ACHN (cell line): ENCODE results near the gene PSMC2.

Experiments
- DNase-seq: peaks from one replicate; pipeline ENCODE4 v3.0.0-alpha.2; 2015
- in situ Hi-C: cut with HindIII; loops from 2 replicates; pipeline ENCODE4 v1.10.0; 2017; ENCODE audit warnings: low sequenced_read_pairs, low pct_ligation_motif_present, low pct_unique_long_range_greater_than_20kb

Gene PSMC2

DNA sequence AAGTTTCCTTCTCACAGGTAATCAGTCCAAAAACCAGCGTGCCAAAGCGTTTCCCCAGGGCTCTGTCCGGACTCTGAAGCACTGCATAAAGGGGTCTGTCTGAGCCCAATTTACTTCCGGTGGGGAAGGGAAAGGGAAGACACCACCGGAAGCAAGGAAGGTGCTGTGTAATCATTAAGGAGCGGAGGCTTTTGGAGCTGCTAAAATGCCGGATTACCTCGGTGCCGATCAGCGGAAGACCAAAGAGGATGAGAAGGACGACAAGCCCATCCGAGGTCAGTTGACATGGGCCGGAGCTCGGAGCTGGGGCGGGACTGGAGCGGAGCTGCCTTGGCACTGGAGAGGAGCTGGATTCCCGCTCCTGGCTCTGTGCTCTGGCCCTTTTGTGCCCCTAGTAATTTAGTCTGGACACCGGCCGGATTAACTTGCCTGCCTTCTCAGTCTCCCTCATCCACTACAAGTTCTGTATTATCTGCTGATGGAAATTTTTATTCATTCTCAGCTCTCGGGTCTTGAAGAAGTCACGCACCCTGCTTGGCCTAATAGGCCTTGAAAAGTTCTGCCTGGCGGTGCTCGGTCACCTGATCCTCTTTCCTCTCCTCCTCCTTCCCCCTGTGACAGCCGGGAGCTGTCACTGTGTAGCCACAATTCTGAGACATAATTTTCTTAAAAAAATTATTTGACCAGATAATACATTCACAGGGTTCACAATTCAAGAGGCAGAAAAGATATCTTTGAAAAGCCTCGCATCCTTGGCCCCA, at the start of gene PSMC2:
Gene PSMC2, plus strand, starts transcription at position 137 of the 761 bp plus-strand sequence. Its CDS starts 69 bp downstream, at position 206.
- in situ Hi-C loops, result no loop called here

GRCh38 chr7:103297837-103298179, 49.6 kb upstream of the PSMC2 start:
- DNase-seq, result no peak
- in situ Hi-C loops, result no loop called here

More for the DNA sequence above, at the start of gene PSMC2:
- peak; percentile 96 for DNase-seq

DNA sequence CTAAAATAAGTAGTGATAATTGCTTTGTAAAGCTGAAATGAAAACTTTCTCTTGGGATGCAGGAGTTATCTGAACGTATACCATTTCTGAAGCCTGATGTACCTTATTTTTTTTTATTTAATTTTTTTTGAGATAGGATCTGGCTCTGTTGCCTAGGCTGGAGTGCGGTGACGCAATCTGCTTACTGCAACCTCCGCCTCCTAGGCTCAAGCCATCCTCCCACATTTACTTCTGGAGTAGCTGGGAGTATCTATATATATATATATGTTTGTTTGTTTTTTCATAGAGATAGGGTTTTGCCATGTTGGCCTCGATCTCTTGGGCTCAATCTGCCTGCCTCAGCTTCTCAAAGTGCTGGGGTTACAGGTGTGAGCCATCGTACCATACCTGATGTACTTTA, 47.8 kb upstream of the PSMC2 start:
- in situ Hi-C loops, result no loop called here
- DNase-seq, result no peak

- DNase-seq, result no peak
- in situ Hi-C loops, result no loop called here
Measured at GRCh38 chr7:103301441-103301840, 46.0 kb upstream of the PSMC2 start.

DNA sequence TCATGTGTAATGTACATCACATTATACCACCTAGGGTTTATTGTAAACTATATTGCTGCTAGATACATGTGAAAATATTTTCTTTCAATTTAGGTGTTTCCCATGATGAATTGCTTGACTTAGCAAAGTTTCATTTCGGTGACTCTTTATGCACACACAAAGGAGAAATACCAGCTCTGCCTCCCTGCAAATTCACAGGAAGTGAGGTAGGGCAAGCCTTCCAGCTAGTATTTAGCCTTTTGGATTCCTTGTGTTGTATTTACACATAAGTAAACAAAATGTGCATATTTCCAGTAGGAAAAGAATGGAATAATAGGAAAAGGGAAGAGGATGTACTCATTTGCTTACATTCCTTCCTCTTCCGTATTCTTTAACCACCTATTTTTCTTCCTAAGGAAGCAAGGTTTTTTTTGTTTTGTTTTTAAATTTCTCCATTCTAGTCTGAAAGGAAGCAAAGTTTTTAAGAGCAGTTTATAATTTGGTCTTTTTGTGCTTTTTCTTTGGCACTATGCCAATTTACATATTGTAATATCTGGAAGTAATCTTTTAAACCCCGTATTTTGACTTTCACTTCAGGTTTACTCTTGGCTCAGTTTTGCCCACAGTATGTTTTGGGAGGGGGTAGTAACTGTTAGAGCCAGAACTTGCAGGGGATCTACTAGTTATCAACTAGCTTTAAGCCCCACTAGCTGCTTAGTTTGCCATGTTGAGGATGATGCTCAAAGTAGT, 39.8 kb upstream of the PSMC2 start:
- no peak for DNase-seq
- in situ Hi-C loops, result no loop called here

DNA sequence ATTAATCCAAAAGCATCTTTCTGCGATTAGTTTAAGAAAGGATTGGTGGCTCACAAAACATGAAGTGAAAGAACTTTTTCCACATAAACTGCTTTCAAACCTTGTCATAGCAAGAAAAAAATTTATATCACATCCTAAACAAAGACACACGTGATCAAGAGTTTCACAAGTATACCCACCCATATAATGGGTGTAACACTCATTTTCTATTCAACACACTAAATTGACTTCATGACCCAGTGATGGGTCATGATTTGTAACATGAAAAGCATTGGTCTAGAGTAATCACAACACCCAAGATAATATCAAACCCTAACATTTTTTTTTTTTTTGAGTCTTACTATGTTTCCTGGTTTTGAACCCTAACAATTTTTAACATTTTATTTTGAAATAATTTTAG, 32.6 kb upstream of the PSMC2 start:
- in situ Hi-C loops, result no loop called here
- DNase-seq, result no peak

GRCh38 chr7:103316380-103316941, 31.0 kb upstream of the PSMC2 start:
- in situ Hi-C loops, result no loop called here
- no peak for DNase-seq

- DNase-seq, result no peak
- in situ Hi-C loops, result no loop called here
Measured at GRCh38 chr7:103317009-103317408, 30.4 kb upstream of the PSMC2 start.

DNA sequence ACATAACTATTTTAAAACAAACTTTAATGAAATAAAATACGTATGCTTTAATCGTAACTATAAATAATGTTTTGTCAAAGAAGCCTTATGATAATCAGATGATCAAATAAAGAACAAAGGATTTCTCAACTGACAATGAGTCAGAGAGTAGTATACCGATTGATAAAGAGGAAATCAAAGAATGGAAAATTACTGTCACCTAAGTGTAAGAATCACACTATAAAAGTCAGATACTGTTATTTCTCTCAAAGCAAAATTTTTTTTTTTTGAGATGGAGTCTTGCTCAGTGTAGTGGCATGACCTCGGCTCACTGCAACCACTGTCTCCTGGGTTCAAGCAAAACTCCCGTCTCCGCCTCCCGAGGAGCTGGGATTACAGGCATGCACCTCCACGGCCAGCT, 21.7 kb upstream of the PSMC2 start:
- no peak for DNase-seq
- in situ Hi-C loops, result no loop called here

- DNase-seq, result no peak
- in situ Hi-C loops, result no loop called here
Measured at GRCh38 chr7:103336761-103337160, 10.7 kb upstream of the PSMC2 start.

- no peak for DNase-seq
- in situ Hi-C loops, result no loop called here
Measured at GRCh38 chr7:103338864-103339263, 8.6 kb upstream of the PSMC2 start.

GRCh38 chr7:103341466-103341865, 6.0 kb upstream of the PSMC2 start:
- in situ Hi-C loops, result no loop called here
- no peak for DNase-seq

GRCh38 chr7:103343332-103343731, 4.1 kb upstream of the PSMC2 start:
- no peak for DNase-seq
- in situ Hi-C loops, result no loop called here

- in situ Hi-C loops, result no loop called here
- peak; percentile 53 for DNase-seq
Measured at GRCh38 chr7:103343758-103344452, 3.5 kb upstream of the PSMC2 start.

DNA sequence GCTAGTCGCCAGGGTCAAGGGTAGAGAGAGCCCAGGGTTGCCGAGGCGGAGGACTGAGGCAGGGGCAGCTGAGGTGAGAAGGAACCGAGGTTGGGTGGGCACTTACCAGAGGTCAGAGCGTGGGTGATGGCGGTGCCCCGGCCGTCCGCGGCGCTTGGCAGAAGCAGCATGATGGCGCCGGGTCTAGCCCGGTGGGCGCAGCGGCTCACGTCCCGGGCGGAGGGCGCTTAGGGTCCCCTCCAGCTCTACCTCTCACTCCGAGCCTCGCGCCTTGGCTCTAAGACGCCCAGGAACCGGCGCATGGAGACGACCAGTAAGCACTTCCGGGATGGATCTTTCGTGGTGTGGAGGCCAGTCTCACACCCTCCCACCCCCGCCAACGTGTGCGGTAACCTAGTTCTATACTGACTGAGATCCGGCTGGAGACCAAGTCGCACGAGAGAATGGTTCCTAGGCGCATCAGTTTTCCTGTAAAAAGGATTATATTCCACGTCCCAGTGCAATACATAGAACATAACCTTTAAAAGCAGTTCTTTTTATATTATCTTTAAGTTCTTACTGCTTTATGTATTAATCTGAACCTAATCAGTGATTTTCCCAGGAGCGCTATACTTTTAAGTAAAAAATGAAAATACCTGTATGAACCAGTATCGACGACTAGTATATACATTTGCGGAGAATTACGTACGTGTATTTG, 2.8 kb upstream of the PSMC2 start, which contains the start of gene DNAJC2:
Gene DNAJC2, minus strand, starts transcription at position 315 of the 697 bp plus-strand sequence. Its CDS starts 145 bp downstream, at position 170.
- in situ Hi-C loops, result no loop called here

GRCh38 chr7:103346396-103346795, 1.0 kb upstream of the PSMC2 start:
- in situ Hi-C loops, result no loop called here
- DNase-seq, result no peak

More for the DNA sequence above, 2.8 kb upstream of the PSMC2 start, which contains the start of gene DNAJC2:
- DNase-seq, result peak; percentile 98

- in situ Hi-C loops, result no loop called here
- no peak for DNase-seq
Measured at GRCh38 chr7:103348452-103348851, 1.0 kb downstream of the PSMC2 start.

DNA sequence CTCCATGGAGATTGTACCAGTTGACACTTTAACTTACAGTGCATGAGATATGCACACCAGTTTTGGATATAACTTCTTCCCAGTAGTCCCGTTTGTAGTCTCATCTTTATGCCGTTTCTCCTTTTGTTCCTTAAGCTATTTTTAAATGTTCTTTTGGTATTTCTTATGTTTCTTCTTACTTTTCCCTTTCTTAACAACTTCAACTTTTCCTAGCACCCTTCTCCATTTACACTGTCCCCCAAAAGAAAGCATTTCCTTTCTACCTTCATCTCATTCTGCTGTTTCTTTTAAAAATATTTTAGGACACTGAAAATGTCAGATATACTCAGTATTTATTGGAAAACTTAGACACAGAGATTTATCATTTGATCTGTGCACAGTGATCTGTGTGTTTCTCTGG, 1.5 kb downstream of the PSMC2 start:
- in situ Hi-C loops, result no loop called here
- no peak for DNase-seq
